NCI-H1092 treated with DMSO at 0.1 percent for 48 hours (cell line): ENCODE results near the gene VWC2L.

ENCODE experiments used
- DNase-seq: peaks from one replicate; lab custom pipeline; 2025; lab: John Stamatoyannopoulos, UW

The VWC2L gene

DNA sequence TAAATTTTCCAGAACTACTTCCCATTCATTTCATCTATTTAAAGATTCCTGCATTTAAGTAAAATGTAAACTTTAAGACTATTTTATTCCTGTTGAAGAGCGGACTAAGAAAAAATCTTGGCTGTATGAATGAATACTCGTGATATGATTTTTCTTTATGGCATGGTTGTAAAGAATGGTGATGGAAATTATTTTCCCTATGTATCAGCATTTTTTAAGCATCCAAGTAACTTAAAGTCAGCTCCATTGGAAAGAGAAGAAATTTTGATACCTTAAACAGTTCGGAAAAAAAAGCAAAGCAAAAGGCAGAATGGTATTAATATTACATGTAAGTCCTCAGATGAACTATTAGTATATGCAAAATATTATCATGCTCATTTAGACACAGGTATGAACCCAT is 58.9 kb downstream of the VWC2L start:
- no peak for DNase-seq

- no peak for DNase-seq
Measured at GRCh38 chr2:214471382-214471781, 60.5 kb downstream of the VWC2L start.

- no peak for DNase-seq
Measured at GRCh38 chr2:214471990-214472389, 61.1 kb downstream of the VWC2L start.

GRCh38 chr2:214477305-214477704 is 66.5 kb downstream of the VWC2L start:
- DNase-seq = no peak

DNA sequence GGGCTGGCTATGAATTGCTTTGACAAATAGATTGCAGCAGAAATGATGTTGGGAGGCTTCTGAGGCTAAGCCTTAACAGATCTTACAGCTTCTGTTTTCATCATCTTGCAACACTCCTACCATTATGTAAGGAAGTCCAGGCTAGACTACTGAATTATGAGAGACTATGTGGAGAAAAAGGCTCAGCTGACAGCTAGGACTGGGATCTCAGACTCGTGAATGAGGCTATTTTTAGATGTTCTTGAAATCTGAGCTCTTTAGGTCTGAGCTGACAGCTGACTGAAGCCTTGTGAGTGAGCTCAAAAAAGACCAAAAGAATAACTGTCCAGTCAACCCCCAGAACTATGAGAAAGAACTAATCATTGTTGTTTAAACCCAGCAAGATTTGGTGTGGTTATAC is 70.3 kb downstream of the VWC2L start:
- peak; percentile 52 for DNase-seq

GRCh38 chr2:214482728-214483127 is 71.9 kb downstream of the VWC2L start:
- no peak for DNase-seq

DNA sequence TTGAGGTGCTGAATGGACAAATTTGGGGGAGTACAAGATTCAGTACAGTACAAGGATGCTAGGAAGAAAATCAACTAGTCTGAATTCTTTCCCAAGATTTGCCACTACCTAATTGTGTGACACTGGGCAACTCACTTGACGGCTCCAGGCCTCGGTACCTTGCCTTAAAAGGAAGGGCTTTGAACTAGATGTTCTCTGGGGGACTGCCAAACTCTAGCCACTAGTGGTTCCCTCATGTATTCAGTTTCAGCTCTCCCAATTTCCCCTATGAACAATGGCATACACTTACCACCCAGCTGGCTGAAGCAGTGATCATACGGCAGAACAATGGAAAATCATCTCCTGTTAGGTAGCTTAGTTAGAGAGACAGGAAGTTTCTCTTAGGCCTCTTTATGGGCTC is 73.4 kb downstream of the VWC2L start:
- DNase-seq = peak; percentile 52

DNA sequence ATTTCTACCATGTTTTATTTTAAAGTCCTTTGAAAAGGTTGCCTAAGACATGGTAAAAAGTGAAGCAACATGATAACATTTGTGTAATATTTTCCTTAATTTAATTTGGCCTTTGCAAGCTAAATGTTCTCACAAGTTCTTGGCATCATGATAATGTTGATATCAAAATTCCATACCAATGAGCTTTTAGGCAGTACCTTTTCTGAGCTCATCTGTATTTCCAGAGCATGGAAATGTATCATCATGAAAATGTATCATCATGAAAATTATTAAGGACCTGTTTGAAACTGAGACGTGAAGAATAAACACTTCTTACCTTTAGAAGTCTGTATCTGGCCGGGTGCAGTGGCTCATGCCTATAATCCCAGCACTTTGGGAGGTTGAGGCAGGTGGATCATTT is 73.8 kb downstream of the VWC2L start:
- no peak for DNase-seq

DNA sequence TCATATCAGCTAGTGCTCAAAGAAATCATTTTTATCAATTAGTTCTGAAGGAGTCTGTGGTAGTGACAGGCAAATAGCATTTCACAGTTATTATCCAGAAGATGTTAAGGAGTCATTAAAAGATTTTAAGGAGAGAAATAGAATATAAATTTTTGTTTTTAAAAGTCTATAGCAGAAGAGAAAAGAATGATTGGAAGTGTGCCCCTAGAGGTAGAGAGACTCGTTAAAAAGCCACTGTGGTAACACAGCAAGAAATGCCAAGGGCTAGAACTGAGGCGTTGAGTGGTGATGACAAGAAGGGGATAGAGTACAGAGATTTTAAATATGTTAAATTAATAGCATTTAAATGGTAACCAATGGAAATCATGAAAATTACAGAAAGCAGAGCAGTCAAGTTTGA is 78.3 kb downstream of the VWC2L start:
- no peak for DNase-seq

GRCh38 chr2:214489702-214490101 is 78.8 kb downstream of the VWC2L start:
- DNase-seq = no peak

GRCh38 chr2:214492152-214492551 is 81.3 kb downstream of the VWC2L start:
- DNase-seq = peak; percentile 40

DNA sequence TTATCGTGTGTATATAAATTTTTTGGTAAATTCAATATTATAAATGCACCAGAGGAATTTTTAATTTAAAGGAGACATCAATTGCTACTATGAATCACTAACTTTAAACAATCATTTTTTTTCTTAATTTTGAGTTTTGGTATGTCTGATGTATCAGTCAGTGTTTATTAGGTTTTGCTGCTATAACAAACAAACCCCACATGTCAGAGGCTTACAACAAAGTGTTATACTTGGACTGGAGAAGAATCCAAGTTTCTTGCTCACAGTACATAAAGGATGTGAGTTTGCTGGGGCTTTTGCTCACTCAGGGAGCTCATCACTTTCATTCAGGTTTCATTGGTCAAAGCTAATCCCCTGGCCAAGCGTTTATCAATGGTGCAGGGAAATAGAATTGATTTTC is 81.8 kb downstream of the VWC2L start:
- no peak for DNase-seq

DNA sequence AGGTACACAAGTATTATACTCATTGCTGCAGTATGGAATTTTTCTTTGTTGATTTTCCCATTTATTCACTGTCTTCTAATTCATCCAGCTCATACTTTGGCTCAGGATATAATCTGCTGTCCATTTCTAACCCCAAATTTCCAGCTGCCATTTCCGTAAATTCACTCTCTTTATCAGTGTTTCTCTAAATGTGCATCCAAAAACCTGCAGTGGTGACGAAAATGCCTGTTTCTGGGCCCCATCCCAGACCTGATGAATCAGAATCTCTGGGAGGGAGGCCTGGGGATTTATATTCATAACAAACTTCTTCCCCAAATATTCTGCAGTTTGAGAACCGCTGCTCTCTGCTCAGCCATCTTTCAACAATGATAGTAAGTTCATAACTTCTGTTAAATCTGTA is 86.6 kb downstream of the VWC2L start:
- no peak for DNase-seq

- no peak for DNase-seq
Measured at GRCh38 chr2:214503568-214503967, 92.7 kb downstream of the VWC2L start.

- DNase-seq = no peak
Measured at GRCh38 chr2:214504599-214505376, 93.9 kb downstream of the VWC2L start.

GRCh38 chr2:214507032-214507431 is 96.2 kb downstream of the VWC2L start:
- DNase-seq = no peak

- no peak for DNase-seq
Measured at GRCh38 chr2:214514704-214515103, 103.8 kb downstream of the VWC2L start.

GRCh38 chr2:214515111-214515510 is 104.3 kb downstream of the VWC2L start:
- no peak for DNase-seq

DNA sequence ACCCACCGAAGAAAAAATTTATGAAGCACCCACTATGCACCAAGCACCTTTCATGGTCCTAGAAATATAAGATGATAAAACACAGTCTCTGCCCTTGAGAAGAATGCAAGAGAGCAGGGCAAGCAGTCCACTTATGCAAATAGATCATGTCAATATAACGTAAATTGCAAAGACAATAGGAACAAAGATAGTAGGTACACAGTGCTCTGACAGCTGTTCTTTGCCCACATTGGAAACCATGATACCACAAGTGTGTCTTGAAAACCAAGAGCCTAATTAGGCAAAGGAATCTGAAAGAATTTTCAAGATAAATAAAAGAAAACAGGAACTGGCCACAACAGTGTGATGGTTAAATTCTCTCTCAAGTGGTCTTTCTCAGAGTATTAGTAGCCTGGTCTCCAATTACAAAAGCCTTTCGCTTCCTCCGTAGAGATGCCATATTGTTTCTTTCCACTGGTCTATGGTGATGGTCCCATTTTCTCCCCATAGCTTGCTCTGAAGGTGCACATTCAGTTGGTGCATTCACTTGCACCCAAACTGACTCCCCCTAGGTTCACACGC is 108.5 kb downstream of the VWC2L start:
- DNase-seq = no peak

- DNase-seq = no peak
Measured at GRCh38 chr2:214529021-214529420, 118.2 kb downstream of the VWC2L start.

- DNase-seq = no peak
Measured at GRCh38 chr2:214529514-214529913, 118.7 kb downstream of the VWC2L start.

- no peak for DNase-seq
Measured at GRCh38 chr2:214533541-214533940, 122.7 kb downstream of the VWC2L start.

GRCh38 chr2:214536625-214537024 is 125.8 kb downstream of the VWC2L start:
- DNase-seq = no peak

- no peak for DNase-seq
Measured at GRCh38 chr2:214537929-214538328, 127.1 kb downstream of the VWC2L start.
